MM.1S (cell line): Measurements from ENCODE around the gene OR5K2.

Experiments
- EZH2 ChIP-seq: fragments of 300-600 bp; sonication (generic); optimal IDR thresholded peaks from 2 replicates; pipeline ENCODE3; 2017; ENCODE audit warnings: low read depth, mild to moderate bottlenecking, antibody characterized with exemption, low read length, mixed read lengths
- EZH2phosphoT487 ChIP-seq: fragments of 300-600 bp; sonication (generic); IDR thresholded peaks from 2 replicates; pipeline ENCODE4 v1.6.1; 2018; ENCODE audit warnings: antibody characterized with exemption, low read length
- TF ChIP-seq, protein P1 (sequence below): fragments of 300-600 bp; sonication (generic); IDR thresholded peaks from 2 replicates; pipeline ENCODE4 v1.5.1; 2016; ENCODE audit warnings: antibody characterized with exemption, low read length, mixed read lengths

GRCh38 chr3:98534734-98535133 is 37.3 kb downstream of the OR5K2 start:
- TF ChIP-seq, protein P1, sequence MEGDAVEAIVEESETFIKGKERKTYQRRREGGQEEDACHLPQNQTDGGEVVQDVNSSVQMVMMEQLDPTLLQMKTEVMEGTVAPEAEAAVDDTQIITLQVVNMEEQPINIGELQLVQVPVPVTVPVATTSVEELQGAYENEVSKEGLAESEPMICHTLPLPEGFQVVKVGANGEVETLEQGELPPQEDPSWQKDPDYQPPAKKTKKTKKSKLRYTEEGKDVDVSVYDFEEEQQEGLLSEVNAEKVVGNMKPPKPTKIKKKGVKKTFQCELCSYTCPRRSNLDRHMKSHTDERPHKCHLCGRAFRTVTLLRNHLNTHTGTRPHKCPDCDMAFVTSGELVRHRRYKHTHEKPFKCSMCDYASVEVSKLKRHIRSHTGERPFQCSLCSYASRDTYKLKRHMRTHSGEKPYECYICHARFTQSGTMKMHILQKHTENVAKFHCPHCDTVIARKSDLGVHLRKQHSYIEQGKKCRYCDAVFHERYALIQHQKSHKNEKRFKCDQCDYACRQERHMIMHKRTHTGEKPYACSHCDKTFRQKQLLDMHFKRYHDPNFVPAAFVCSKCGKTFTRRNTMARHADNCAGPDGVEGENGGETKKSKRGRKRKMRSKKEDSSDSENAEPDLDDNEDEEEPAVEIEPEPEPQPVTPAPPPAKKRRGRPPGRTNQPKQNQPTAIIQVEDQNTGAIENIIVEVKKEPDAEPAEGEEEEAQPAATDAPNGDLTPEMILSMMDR = no peak
- TF ChIP-seq EZH2phosphoT487 = no peak
- TF ChIP-seq EZH2 = no peak
